ENCODE results near the gene BMPR1A.

BMPR1A gene

DNA sequence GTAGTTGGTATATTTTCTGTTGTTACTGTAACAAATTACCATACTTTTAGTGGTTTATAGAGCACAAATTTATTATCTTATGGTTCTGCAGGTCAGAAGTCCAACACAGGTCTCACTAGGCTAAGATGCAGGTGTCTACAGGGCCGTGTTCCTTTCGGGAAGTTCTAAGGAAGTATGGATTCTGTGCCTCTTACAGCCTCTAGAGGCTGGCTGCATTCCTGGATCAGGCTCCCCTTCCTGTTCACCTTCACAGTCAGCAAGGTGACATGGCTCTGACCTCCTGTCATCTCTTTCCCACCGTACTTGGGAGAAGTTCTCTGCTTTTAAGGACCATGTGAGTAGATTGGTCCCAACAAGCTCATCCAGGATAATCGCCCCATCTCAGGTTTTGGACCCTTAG, 37.3 kb downstream of the BMPR1A start:
- TF ChIP-seq, protein P1, sequence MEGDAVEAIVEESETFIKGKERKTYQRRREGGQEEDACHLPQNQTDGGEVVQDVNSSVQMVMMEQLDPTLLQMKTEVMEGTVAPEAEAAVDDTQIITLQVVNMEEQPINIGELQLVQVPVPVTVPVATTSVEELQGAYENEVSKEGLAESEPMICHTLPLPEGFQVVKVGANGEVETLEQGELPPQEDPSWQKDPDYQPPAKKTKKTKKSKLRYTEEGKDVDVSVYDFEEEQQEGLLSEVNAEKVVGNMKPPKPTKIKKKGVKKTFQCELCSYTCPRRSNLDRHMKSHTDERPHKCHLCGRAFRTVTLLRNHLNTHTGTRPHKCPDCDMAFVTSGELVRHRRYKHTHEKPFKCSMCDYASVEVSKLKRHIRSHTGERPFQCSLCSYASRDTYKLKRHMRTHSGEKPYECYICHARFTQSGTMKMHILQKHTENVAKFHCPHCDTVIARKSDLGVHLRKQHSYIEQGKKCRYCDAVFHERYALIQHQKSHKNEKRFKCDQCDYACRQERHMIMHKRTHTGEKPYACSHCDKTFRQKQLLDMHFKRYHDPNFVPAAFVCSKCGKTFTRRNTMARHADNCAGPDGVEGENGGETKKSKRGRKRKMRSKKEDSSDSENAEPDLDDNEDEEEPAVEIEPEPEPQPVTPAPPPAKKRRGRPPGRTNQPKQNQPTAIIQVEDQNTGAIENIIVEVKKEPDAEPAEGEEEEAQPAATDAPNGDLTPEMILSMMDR (IDR thresholded peaks at IDR 0.05; ENCODE audit: extremely low read depth, insufficient read depth, missing control alignments) = no peak
- in situ Hi-C loops (cut with MboI; ENCODE audit: low pct_unique_long_range_greater_than_20kb, low sequenced_read_pairs, unreplicated experiment) = no loop called here
- no peak for DNase-seq (ENCODE audit: low spot score)

DNA sequence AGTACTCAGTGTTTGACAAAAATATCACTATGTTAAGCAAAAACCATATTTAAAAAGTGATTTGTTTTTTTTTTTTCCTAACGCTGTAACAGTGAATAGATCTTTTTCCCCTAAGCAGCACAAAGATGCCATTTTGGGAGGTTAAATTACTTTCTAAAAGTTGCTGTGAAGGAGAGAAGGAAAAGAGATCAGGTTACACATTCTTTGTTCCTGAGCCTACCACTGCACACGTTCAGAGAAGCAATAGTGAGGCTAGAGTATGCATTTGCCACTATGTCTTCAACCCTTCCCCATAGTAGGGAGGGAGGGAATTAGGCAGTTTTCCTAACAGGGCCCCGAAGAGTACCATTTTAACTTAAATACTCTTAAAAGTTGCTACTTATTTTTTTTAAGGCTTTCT, 38.9 kb downstream of the BMPR1A start:
- DNase-seq (ENCODE audit: low spot score) = no peak
- TF ChIP-seq, protein P1 (IDR thresholded peaks at IDR 0.05; ENCODE audit: extremely low read depth, insufficient read depth, missing control alignments) = no peak
- in situ Hi-C loops (cut with MboI; ENCODE audit: low pct_unique_long_range_greater_than_20kb, low sequenced_read_pairs, unreplicated experiment) = no loop called here

DNA sequence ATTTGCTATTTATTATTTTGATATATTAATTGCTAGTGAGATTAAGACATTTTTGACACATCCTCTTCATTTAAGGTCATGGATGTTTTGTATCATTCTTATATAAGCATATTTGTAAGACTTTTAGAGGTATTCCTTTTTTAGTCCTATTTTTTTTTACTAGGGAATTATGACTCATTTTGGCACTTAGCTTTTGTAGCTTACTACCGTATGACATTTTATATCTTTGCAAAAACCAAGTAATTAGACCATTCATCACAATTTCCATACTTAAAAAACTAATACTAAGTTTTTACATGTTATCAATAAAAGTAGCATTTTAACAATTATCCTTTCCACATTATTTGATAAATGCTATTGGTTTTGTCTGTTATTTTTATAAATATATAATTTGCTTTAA, 41.6 kb downstream of the BMPR1A start:
- in situ Hi-C loops (cut with MboI; ENCODE audit: low pct_unique_long_range_greater_than_20kb, low sequenced_read_pairs, unreplicated experiment) = no loop called here
- TF ChIP-seq, protein P1 (IDR thresholded peaks at IDR 0.05; ENCODE audit: extremely low read depth, insufficient read depth, missing control alignments) = no peak
- DNase-seq (ENCODE audit: low spot score) = no peak

DNA sequence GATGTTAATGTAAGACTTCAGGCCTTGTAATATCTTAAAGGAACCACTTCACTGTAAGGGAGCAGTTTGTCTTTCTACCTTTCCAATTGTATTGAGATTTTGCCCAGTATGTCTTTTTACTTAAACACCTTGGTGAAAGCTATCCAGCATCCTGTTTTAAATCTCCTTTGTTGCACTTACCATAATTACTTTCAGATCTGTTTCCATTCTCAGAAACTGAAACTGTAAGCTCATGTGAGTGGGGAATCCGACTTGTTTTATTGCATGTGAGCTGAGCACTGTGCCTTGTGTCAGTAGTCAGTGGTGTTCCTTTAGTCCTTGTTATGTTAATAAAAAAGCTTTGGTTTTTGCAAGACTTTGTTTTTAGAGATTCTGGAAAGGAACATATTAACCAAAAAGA, 42.2 kb downstream of the BMPR1A start:
- in situ Hi-C loops (cut with MboI; ENCODE audit: low pct_unique_long_range_greater_than_20kb, low sequenced_read_pairs, unreplicated experiment) = no loop called here
- peak; percentile 14 for DNase-seq (ENCODE audit: low spot score)
- TF ChIP-seq, protein P1 (IDR thresholded peaks at IDR 0.05; ENCODE audit: extremely low read depth, insufficient read depth, missing control alignments) = no peak

DNA sequence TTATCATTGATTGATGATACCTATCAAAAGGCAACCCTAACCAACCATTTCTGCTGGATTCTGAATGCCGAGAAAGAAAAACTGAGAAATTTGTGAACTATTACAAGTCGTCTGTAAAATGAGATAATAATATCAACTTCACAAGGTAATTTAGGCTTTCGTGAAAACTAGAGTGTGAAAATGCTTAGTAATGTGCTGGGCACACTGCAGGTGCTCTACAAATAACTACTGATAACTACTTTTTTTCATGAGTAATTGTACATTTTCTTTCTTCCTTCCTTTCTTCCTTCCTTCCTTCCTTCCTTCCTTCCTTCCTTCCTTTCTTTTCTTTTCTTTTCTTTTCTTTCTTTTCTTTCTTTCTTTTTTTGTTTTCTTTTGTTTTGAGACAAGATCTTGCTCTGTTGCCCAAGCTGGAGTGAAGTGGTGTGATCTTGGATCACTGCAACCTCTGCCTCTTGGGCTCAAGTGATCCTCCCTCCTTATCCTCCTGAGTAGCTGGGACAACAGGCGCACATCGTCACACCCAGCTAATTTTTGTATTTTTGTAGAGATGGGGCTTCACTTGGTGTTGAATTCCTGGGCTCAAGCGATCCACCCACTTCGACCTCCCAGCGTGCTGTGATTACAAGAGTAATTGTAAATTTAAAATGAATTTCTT, 42.9 kb downstream of the BMPR1A start:
- TF ChIP-seq, protein P1 (IDR thresholded peaks at IDR 0.05; ENCODE audit: extremely low read depth, insufficient read depth, missing control alignments) = no peak
- DNase-seq (ENCODE audit: low spot score) = no peak
- in situ Hi-C loops (cut with MboI; ENCODE audit: low pct_unique_long_range_greater_than_20kb, low sequenced_read_pairs, unreplicated experiment) = no loop called here

DNA sequence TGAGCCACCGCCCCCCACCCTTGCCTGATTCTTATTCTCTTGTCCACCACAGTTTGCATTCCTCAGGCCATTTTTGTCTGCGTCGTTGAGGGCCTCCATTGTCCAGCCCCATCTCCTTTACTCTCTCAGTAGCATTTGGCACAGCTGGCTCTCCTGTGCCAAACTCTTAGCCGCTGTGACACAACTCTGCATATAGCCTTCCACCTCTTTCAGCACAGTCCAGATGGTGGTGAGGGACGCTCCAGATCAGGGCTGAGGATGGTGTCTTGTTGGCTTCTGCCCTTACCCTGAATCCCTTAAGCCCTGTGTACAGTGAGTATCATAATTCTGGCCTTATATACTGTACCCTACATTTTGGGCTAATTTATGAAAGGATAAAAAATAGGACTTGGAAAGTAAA, 45.6 kb downstream of the BMPR1A start:
- in situ Hi-C loops (cut with MboI; ENCODE audit: low pct_unique_long_range_greater_than_20kb, low sequenced_read_pairs, unreplicated experiment) = no loop called here
- DNase-seq (ENCODE audit: low spot score) = no peak
- TF ChIP-seq, protein P1 (IDR thresholded peaks at IDR 0.05; ENCODE audit: extremely low read depth, insufficient read depth, missing control alignments) = no peak

Measured in GM13977 (cell line).